ENCODE results near the gene H6PD.

H6PD gene

GRCh38 chr1:9319789-9320519, 85.4 kb downstream of the H6PD start:
- no peak for DNase-seq (ENCODE audit: low read depth)
- H3K4me3 ChIP-seq (ENCODE audit: low read depth, low read length), result no peak overlapping the region
- TF ChIP-seq CTCF (IDR thresholded peaks at IDR 0.05; ENCODE audit: low read depth, low read length, missing control alignments), result no peak
